Stimulated activated naive CD8-positive, alpha-beta T cell treated with anti-CD3 and anti-CD28 coated beads, Interleukin-15, amount 100 ng/mL, for 72 hours (primary cell): Measurements from ENCODE around the gene CRB1.

Experiments
- ATAC-seq: fragments of 150-1000 bp; cut with Tn5 transposase; 2 replicates; pipeline ENCODE4 v1.10.0; 2021; ENCODE audit warnings: mild to moderate bottlenecking, moderate library complexity
- DNase-seq, 2 donors: peaks; one replicate each; pipeline ENCODE4 v3.0.0; 2021 to 2022
- H3K27ac Mint-ChIP-seq, 2 donors: one replicate each; pipeline ENCODE4 v1.8.0; 2022; ENCODE audit warnings: mild to moderate bottlenecking in 2 of 2, mixed read lengths in 2 of 2, moderate library complexity in 2 of 2
- H3K27me3 Mint-ChIP-seq: one replicate; pipeline ENCODE4 v1.8.0; 2022; ENCODE audit warnings: mixed read lengths
- H3K4me1 Mint-ChIP-seq: one replicate; pipeline ENCODE4 v1.8.0; 2022; ENCODE audit warnings: mild to moderate bottlenecking, mixed read lengths
- H3K4me3 Mint-ChIP-seq, 2 donors: one replicate each; pipeline ENCODE4 v1.8.0; 2022; ENCODE audit warnings: mild to moderate bottlenecking in 2 of 2, mixed read lengths in 2 of 2, moderate library complexity in 1 of 2
- H3K9me3 Mint-ChIP-seq, 2 donors: one replicate each; pipeline ENCODE4 v1.8.0; 2022; ENCODE audit warnings: mixed read lengths in 2 of 2

CRB1 gene

GRCh38 chr1:197284325-197284724 lies 16.3 kb downstream of the CRB1 start:
- H3K9me3 Mint-ChIP-seq = no peaks in the 10 kb centered on the region
- H3K27ac Mint-ChIP-seq = no peak overlapping the region
- no peaks in the 10 kb centered on the region for H3K4me1 Mint-ChIP-seq
- H3K27me3 Mint-ChIP-seq = peaks cover 10% of the 10 kb centered on the region
- no peak overlapping the region for H3K4me3 Mint-ChIP-seq
- DNase-seq = no peak
- no peak for ATAC-seq

- H3K4me3 Mint-ChIP-seq = no peak overlapping the region
- H3K9me3 Mint-ChIP-seq = no peaks in the 10 kb centered on the region
- no peak for DNase-seq
- H3K4me1 Mint-ChIP-seq = no peaks in the 10 kb centered on the region
- H3K27me3 Mint-ChIP-seq = peaks cover 10% of the 10 kb centered on the region
- no peak for ATAC-seq
- H3K27ac Mint-ChIP-seq = no peak overlapping the region
These were observed 16.9 kb downstream of the CRB1 start for GRCh38 chr1:197284966-197285365.

- H3K27me3 Mint-ChIP-seq = peaks cover 10% of the 10 kb centered on the region
- ATAC-seq (no peak), DNase-seq (no peak)
- H3K27ac Mint-ChIP-seq = no peak overlapping the region
- no peak overlapping the region for H3K4me3 Mint-ChIP-seq
- no peaks in the 10 kb centered on the region for H3K9me3 Mint-ChIP-seq
- H3K4me1 Mint-ChIP-seq = no peaks in the 10 kb centered on the region
These were observed 17.6 kb downstream of the CRB1 start for GRCh38 chr1:197285526-197286205.

- DNase-seq (no peak), ATAC-seq (no peak)
- peaks cover 10% of the 10 kb centered on the region for H3K27me3 Mint-ChIP-seq
- H3K9me3 Mint-ChIP-seq = no peaks in the 10 kb centered on the region
- no peaks in the 10 kb centered on the region for H3K4me1 Mint-ChIP-seq
- no peak overlapping the region for H3K4me3 Mint-ChIP-seq
- H3K27ac Mint-ChIP-seq = no peak overlapping the region
These were observed 18.6 kb downstream of the CRB1 start for GRCh38 chr1:197286634-197287033.

GRCh38 chr1:197287863-197288262 lies 19.8 kb downstream of the CRB1 start:
- H3K9me3 Mint-ChIP-seq = no peaks in the 10 kb centered on the region
- no peak for ATAC-seq
- DNase-seq = no peak
- H3K4me3 Mint-ChIP-seq = no peak overlapping the region
- H3K4me1 Mint-ChIP-seq = no peaks in the 10 kb centered on the region
- H3K27me3 Mint-ChIP-seq = peaks cover 10% of the 10 kb centered on the region
- no peak overlapping the region for H3K27ac Mint-ChIP-seq

- Mint-ChIP-seq H3K4me1 (no peaks in the 10 kb centered on the region), H3K4me3 (no peak overlapping the region), H3K27me3 (peaks cover 10% of the 10 kb centered on the region), H3K9me3 (no peaks in the 10 kb centered on the region), H3K27ac (no peak overlapping the region)
- no peak for ATAC-seq
- DNase-seq = no peak
These were observed 34.7 kb downstream of the CRB1 start for GRCh38 chr1:197302775-197303174.

GRCh38 chr1:197303463-197303862 lies 35.4 kb downstream of the CRB1 start:
- ATAC-seq = no peak
- Mint-ChIP-seq H3K27ac (no peak overlapping the region), H3K4me3 (no peak overlapping the region), H3K9me3 (no peaks in the 10 kb centered on the region), H3K27me3 (peaks cover 6% of the 10 kb centered on the region), H3K4me1 (no peaks in the 10 kb centered on the region)
- no peak for DNase-seq

GRCh38 chr1:197304638-197305200 lies 36.7 kb downstream of the CRB1 start:
- DNase-seq (no peak), ATAC-seq (no peak)
- Mint-ChIP-seq H3K27me3 (peaks cover 6% of the 10 kb centered on the region), H3K4me1 (no peaks in the 10 kb centered on the region), H3K27ac (no peak overlapping the region), H3K4me3 (no peak overlapping the region), H3K9me3 (no peaks in the 10 kb centered on the region)

- H3K4me3 Mint-ChIP-seq = no peak overlapping the region
- H3K9me3 Mint-ChIP-seq = no peaks in the 10 kb centered on the region
- DNase-seq (no peak), ATAC-seq (no peak)
- peaks cover 6% of the 10 kb centered on the region for H3K27me3 Mint-ChIP-seq
- H3K27ac Mint-ChIP-seq = no peak overlapping the region
- no peaks in the 10 kb centered on the region for H3K4me1 Mint-ChIP-seq
These were observed 37.9 kb downstream of the CRB1 start for GRCh38 chr1:197305925-197306324.

- H3K9me3 Mint-ChIP-seq = no peaks in the 10 kb centered on the region
- H3K4me3 Mint-ChIP-seq = no peak overlapping the region
- ATAC-seq (no peak), DNase-seq (no peak)
- H3K27ac Mint-ChIP-seq = no peak overlapping the region
- H3K27me3 Mint-ChIP-seq = peaks cover 4% of the 10 kb centered on the region
- H3K4me1 Mint-ChIP-seq = no peaks in the 10 kb centered on the region
These were observed 38.5 kb downstream of the CRB1 start for GRCh38 chr1:197306381-197307062.

GRCh38 chr1:197307136-197307535 lies 39.1 kb downstream of the CRB1 start:
- H3K4me3 Mint-ChIP-seq = no peak overlapping the region
- no peak for ATAC-seq
- H3K27ac Mint-ChIP-seq = no peak overlapping the region

GRCh38 chr1:197307551-197307950 lies 39.5 kb downstream of the CRB1 start:
- Mint-ChIP-seq H3K9me3 (no peaks in the 10 kb centered on the region), H3K4me1 (no peaks in the 10 kb centered on the region), H3K27me3 (no peaks in the 10 kb centered on the region), H3K4me3 (no peak overlapping the region), H3K27ac (no peak overlapping the region)
- no peak for DNase-seq
- ATAC-seq = no peak

More at GRCh38 chr1:197307136-197307535, 39.1 kb downstream of the CRB1 start:
- H3K9me3 Mint-ChIP-seq = no peaks in the 10 kb centered on the region
- H3K27me3 Mint-ChIP-seq = no peaks in the 10 kb centered on the region
- no peaks in the 10 kb centered on the region for H3K4me1 Mint-ChIP-seq
- DNase-seq = no peak

GRCh38 chr1:197311081-197311480 lies 43.0 kb downstream of the CRB1 start:
- Mint-ChIP-seq H3K27me3 (no peaks in the 10 kb centered on the region), H3K4me1 (no peaks in the 10 kb centered on the region), H3K4me3 (no peak overlapping the region), H3K27ac (no peak overlapping the region), H3K9me3 (no peaks in the 10 kb centered on the region)
- no peak for ATAC-seq
- DNase-seq = no peak

- no peaks in the 10 kb centered on the region for H3K4me1 Mint-ChIP-seq
- DNase-seq (no peak), ATAC-seq (no peak)
- H3K9me3 Mint-ChIP-seq = no peaks in the 10 kb centered on the region
- no peak overlapping the region for H3K27ac Mint-ChIP-seq
- no peaks in the 10 kb centered on the region for H3K27me3 Mint-ChIP-seq
- H3K4me3 Mint-ChIP-seq = no peak overlapping the region
These were observed 44.1 kb downstream of the CRB1 start for GRCh38 chr1:197312163-197312562.

GRCh38 chr1:197313713-197314112 lies 45.7 kb downstream of the CRB1 start:
- ATAC-seq (no peak), DNase-seq (no peak)
- H3K4me1 Mint-ChIP-seq = no peaks in the 10 kb centered on the region
- H3K9me3 Mint-ChIP-seq = no peaks in the 10 kb centered on the region
- no peak overlapping the region for H3K27ac Mint-ChIP-seq
- no peak overlapping the region for H3K4me3 Mint-ChIP-seq
- no peaks in the 10 kb centered on the region for H3K27me3 Mint-ChIP-seq

- no peak overlapping the region for H3K27ac Mint-ChIP-seq
These were observed 46.6 kb downstream of the CRB1 start for GRCh38 chr1:197314682-197315081.

More at GRCh38 chr1:197314682-197315081, 46.6 kb downstream of the CRB1 start:
- Mint-ChIP-seq H3K4me1 (no peaks in the 10 kb centered on the region), H3K4me3 (no peak overlapping the region), H3K27me3 (no peaks in the 10 kb centered on the region), H3K9me3 (no peaks in the 10 kb centered on the region)
- DNase-seq = no peak
- no peak for ATAC-seq
